ENCODE measurements around the gene SPRYD4. TPM values are rescaled to one million over a fixed set of nuclear protein-coding genes. Genes with fewer than 3 reads are reported as not detected.
"Not testable (repeated sequence)": the region's sequence is repeated elsewhere in the genome, so short reads cannot be mapped to it uniquely, and the experiment has no call there.

SPRYD4 gene
- total RNA-seq, 2 donors from 2014 or later = 2.3 to 3.2 TPM

GRCh38 chr12:56469007-56469930 lies 891 bp downstream of the SPRYD4 start:
- ATAC-seq = peak; percentile 52 to 60
- intact Hi-C loops (cut with DNase I) = loop anchor here in 1 of 2 donors (5.0 kb wide), 1 partner anchor 277 kb away; no protein-coding TSS in a partner anchor
- DNase-seq = peak; percentile 60

DNA sequence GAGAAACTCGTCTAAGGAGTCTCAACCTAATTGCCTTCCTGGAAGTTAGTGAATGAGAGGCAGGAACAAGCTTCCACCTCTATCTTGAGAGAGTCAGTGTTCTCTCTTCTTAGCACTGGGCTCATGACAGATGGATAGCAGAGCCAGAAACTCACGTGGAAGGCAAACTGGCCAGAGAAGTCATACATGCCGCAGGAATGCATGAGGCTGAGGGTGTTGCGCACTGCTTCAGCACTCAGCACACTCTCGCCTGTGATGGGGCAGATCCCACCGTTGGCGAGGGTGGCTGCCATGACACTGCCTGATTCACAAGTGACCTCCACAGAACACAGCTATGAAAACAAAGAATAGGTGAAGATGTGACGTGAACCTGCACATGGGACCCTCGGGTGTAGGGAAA lies 6.0 kb downstream of the SPRYD4 start:
- no peak for ATAC-seq
- no peak for DNase-seq
- intact Hi-C loops (cut with DNase I) = no loop called here

- intact Hi-C loops (cut with DNase I) = no loop called here
Observed at GRCh38 chr12:56476143-56476542, 7.8 kb downstream of the SPRYD4 start.

DNA sequence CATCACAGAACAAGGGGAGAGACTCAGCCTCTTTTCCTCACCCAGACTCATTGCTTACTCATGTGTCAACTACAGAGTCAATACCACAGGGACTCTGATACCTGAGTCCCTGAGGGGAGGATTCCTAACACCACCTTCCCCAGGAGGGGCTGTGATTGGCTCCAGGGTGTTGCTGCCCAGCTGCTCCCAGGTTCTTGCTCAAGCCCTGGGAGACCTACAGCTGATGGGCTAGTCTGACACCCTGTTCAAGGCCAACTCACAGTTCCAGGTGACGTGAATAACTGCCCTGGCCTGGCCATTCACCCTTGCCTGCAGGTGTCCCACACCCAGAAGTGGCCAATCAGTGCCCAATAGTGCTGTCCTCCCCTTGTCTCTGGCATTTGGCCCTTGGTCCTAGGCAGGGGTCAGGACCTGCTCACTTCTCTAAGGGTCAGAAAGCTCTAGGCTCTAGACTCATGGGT lies 8.6 kb downstream of the SPRYD4 start:
- DNase-seq (no peak), ATAC-seq (peak in 1 of 2 donors; percentile 17)
- intact Hi-C loops (cut with DNase I) = no loop called here

More at GRCh38 chr12:56476143-56476542, 7.8 kb downstream of the SPRYD4 start:
- ATAC-seq (no peak), DNase-seq (no peak)

DNA sequence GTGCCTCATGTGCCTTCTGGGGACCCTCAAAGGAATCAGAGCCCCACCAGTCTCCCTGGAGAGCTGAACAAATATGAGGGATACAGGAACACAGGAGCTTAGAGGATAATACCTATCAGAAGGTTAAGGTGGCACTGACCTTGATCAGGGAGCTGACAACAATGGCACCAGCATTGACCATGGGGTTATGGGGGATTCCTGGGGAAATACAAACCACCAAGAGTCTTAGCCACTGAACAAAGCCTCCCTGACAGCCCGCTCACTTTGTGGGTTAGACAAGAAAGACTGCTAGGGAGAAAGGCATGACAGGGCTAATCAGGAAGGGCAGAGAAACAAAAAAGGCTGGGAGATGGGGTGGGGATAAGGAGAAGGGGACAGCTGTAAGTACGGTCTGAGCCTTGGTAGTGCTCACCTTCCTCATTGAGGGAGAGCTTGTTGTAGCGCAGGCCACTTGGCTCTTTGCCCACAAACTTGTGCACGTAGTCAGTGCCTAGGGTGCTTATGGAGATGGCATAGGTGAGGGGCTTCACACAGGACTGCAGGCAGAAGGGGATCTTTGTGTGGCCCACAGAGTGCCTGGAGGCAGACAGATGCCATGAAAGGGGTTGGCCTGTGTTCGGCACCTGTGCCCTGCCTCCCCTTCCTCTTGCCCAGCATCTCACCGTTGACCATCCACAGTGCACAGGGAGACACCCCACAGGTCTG lies 9.3 kb downstream of the SPRYD4 start:
- no peak for DNase-seq
- ATAC-seq = no peak
- intact Hi-C loops (cut with DNase I) = no loop called here

GRCh38 chr12:56479625-56480024 lies 11.2 kb downstream of the SPRYD4 start:
- intact Hi-C loops (cut with DNase I) = no loop called here
- DNase-seq = no peak
- no peak for ATAC-seq

- intact Hi-C loops (cut with DNase I) = no loop called here
- DNase-seq (no peak), ATAC-seq (no peak)
Observed at GRCh38 chr12:56484566-56484965, 16.2 kb downstream of the SPRYD4 start.

- DNase-seq = no peak
- ATAC-seq = no peak
- intact Hi-C loops (cut with DNase I) = no loop called here
Observed at GRCh38 chr12:56486694-56487093, 18.3 kb downstream of the SPRYD4 start.

GRCh38 chr12:56487448-56488040 lies 19.2 kb downstream of the SPRYD4 start:
- intact Hi-C loops (cut with DNase I) = no loop called here
- peak; percentile 45 to 62 for ATAC-seq
- DNase-seq = peak; percentile 40

GRCh38 chr12:56488041-56488955 lies 19.9 kb downstream of the SPRYD4 start, which contains the start of gene GLS2:
Gene GLS2 (minus strand): TSS chr12:56488161. CDS start chr12:56488118, 43 bp downstream.
- peak; percentile 98 to 99 for ATAC-seq
- peak; percentile 82 for DNase-seq
- intact Hi-C loops (cut with DNase I) = no loop called here

GRCh38 chr12:56490360-56490759 lies 22.0 kb downstream of the SPRYD4 start:
- DNase-seq = no peak
- intact Hi-C loops (cut with DNase I) = no loop called here
- ATAC-seq = no peak

DNA sequence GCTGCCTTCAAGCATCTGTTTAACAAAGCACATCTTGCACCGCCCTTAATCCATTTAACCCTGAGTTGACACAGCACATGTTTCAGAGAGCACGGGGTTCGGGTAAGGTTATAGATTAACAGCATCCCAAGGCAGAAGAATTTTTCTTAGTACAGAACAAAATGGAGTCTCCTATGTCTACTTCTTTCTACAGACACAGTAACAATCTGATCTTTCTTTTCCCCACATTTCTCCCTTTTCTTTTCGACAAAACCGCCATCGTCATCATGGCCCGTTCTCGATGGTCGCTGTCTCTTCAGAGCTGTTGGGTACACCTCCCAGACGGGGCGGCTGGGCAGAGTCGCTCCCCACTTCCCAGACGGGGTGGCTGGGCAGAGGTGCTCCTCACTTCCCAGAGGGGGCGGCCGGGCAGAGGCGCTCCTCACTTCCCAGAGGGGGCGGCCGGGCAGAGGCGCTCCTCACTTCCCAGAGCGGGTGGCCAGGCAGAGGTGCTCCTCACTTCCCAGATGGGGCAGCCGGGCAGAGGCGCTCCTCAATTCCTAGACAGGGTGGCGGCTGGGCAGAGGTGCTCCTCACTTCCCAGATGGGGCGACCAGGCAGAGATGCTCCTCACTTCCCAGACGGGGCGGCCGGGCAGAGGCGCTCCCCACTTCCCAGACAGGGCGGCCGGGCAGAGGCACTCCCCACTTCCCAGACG lies 25.2 kb downstream of the SPRYD4 start:
- intact Hi-C loops (cut with DNase I); ATAC-seq; DNase-seq: not testable (repeated sequence)

- ATAC-seq; intact Hi-C loops (cut with DNase I); DNase-seq: not testable (repeated sequence)
Observed at GRCh38 chr12:56494106-56494415, 25.7 kb downstream of the SPRYD4 start.

DNA sequence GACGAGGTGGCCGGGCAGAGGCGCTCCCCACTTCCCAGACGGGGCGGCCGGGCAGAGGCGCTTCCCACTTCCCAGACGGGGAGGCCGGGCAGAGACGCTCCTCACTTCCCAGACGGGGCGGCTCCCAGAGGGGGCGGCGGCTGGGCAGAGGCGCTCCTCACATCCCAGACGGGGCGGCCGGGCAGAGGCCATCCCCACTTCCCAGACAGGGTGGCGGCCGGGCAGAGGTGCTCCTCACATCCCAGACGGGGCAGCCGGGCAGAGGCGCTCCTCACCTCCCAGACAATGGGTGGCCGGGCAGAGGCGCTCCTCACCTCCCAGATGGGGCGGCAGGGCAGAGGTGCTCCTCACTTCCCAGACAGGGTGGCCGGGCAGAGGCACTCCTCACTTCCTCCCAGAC lies 26.1 kb downstream of the SPRYD4 start:
- intact Hi-C loops (cut with DNase I); ATAC-seq; DNase-seq: not testable (repeated sequence)

DNA sequence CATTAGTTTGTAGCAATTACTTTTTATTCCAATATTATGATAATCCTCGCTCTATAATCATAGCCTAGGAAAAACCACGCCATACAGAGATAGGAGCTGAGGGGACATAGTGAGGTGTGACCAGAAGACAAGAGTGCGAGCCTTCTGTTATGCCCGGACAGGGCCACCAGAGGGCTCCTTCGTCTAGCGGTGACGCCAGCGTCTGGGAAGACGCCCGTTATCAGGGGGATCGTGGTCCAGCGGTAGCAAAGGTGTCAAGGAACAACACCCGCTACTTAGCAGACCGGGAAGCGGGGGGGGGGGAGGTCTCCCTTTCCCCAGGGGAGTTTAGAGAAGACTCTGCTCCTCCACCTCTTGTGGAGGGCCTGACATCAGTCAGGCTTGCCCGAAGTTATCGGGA lies 28.3 kb downstream of the SPRYD4 start:
- ATAC-seq; intact Hi-C loops (cut with DNase I): not testable (repeated sequence)
- peak; percentile 72 for DNase-seq

DNA sequence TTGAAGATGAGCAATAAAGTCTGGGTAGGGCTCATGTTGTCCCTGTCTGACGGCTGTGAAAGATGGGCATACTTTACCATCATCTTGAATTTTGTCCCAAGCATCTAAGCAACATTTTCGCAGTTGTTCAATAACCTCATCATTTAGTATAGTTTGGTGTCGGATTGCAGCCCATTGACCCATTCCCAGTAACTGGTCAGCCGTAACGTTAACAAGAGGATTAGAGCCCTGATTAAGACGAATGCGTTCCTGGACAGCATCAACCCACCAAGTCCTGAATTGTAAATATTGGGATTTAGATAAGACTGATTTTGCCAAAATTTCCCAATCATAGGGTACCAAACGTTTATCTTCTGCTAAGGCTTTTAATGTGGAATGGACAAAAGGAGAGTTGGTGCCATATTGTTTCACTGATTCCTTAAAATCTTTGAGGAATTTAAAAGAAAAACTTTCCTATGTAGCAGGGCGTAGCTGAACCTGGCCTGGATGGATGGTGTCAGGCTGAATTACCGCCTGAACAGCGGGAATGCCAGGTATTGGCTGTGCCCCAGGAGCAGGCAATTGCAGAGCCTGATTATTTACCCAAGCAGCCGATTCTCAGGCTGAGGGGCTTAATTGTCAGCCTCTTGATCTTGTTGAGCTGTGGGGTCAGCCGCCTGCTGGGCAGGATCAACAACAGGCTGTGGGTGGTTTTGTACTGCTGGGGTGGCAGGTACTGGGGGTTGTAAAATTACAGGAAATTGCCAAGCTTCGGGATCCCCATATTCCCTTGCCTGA lies 29.9 kb downstream of the SPRYD4 start:
- intact Hi-C loops (cut with DNase I) = not testable (repeated sequence)

DNA sequence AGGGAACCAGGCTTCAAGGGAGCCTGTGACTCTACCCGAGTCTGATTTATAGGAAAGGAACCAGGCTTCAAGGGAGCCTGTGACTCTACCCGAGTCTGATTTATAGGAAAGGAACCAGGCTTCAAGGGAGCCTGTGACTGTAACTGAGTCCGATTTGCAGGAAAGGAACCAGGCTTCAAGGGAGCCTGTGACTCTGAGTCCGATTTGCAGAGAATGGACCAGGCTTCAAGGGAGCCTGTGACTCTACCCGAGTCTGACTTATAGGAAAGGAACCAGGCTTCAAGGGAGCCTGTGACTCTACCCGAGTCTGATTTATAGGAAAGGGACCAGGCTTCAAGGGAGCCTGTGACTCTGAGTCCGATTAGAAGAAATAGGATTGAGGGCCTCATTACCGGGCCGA lies 31.1 kb downstream of the SPRYD4 start:
- DNase-seq; intact Hi-C loops (cut with DNase I); ATAC-seq: not testable (repeated sequence)

More for the DNA sequence above, 29.9 kb downstream of the SPRYD4 start:
- DNase-seq, ATAC-seq: not testable (repeated sequence)

All from left cardiac atrium (tissue), 4 donors.